ENCODE data around the gene APBB1.

DNA sequence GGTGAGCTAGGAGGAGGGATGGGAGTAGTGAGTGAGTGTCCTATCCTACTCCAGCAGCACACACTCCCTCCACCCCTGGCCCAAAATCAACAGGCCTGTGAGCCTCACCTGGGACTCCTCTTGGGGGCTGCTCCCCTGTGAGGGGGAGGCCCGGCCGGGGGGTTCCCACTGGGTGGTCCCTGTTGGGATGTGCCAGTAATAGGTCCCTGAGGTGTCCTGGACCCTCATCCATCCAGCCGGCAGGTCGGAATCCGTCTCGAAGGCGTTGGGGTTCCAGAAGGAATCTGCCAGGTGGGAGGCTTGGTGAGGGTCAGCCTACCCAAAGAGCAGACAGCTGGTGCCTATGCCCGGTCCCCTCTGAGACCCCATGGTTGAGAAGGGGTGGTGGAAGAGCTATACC lies 15.4 kb downstream of the APBB1 start:
- TF ChIP-seq POLR2A (IDR thresholded peaks at IDR 0.05; ENCODE audit: low read length) (no peak), GATA1 (IDR thresholded peaks at IDR 0.05; ENCODE audit: low read depth, low read length) (no peak)
